HG03280 (cell line): Measurements from ENCODE around the gene VWA1.
"Not testable (repeated sequence)": the region's sequence is repeated elsewhere in the genome, so short reads cannot be mapped to it uniquely, and the experiment has no call there.

Experiments used
- ATAC-seq: cut with Tn5 transposase; IDR thresholded peaks from one replicate; pipeline ENCODE4 v1.9.1; 2021; ENCODE audit warnings: mild to moderate bottlenecking, moderate library complexity; ENCODE audit not compliant: unreplicated experiment

VWA1 gene

GRCh38 chr1:1422465-1423244 lies 12.8 kb upstream of the VWA1 start:
- no peak for ATAC-seq

- no peak for ATAC-seq
These were observed 12.3 kb upstream of the VWA1 start for GRCh38 chr1:1423245-1423597.

DNA sequence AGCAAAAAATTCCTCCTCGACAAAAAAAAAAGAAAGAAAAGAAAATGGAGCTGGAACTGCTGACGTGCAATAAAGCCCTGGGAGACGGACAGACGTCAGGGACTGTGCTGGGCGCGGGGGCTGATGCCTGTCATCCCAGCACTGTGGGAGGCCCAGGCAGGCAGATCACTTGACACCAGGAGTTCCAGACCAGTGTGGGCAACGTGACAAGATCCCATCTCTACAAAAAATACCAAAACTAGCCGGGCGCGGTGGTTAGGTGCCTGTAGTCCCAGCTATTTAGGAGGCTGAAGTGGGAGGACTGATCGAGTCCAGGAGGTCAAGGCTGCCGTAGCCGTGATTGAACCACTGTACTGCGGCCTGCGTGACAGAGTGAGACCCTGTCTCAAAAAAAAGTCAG lies 10.8 kb upstream of the VWA1 start:
- no peak for ATAC-seq

DNA sequence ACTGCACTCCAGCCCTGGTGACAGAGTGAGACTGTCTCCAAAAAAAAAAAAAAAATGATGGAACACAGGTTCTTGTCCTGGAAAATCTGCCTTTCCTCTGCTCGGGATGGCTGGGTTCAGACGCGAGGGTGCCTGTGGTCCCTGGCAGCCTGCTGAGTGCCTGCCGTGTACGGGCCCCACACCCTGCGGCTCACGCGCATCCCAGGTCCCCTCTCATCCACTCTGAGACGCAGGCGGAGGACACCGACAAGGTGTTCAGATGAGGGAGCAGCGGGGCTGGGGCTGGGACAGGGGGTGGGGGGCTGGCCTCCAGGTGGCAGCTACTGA lies 10.1 kb upstream of the VWA1 start:
- no peak for ATAC-seq

DNA sequence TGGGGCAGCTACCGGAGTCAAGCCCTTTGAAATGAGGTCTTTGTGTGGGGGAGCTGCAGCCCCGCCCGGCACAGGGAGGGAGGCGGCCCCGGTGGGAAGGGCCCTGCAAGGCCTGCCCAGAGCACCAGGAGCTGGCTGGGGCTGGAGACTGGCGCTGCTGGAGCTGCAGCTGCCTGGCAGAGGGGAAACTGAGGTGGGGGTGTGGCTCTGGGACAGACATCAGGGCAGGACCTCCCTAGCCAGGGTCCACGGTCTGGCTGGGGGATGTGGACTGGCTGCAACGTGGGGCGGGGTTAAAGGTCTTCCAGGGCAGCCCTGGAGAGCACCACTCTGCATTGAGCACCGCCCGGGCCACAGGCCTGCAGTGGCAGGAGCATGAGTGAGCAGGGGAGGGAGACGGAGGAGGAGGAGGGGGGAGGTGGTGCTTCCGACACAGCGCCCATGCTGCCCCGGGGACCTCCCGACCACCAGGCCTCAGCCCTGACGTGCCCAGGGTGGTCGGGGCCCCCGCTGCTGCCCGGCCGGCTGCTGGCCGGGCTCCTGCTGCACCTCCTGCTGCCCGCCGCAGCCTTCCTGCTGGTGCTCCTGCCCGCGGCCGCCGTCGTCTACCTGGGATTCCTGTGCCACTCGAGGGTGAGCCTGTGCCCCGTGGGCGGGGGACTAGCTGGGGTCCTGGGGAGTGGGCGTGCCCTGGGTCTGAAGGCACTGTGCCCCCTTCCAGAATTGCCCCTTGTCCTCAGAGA lies 9.6 kb upstream of the VWA1 start:
- no peak for ATAC-seq

GRCh38 chr1:1426496-1427105 lies 8.9 kb upstream of the VWA1 start:
- ATAC-seq = no peak

- ATAC-seq = no peak
These were observed 8.2 kb upstream of the VWA1 start for GRCh38 chr1:1427106-1427819.

- ATAC-seq = no peak
These were observed 7.7 kb upstream of the VWA1 start for GRCh38 chr1:1427820-1428148.

DNA sequence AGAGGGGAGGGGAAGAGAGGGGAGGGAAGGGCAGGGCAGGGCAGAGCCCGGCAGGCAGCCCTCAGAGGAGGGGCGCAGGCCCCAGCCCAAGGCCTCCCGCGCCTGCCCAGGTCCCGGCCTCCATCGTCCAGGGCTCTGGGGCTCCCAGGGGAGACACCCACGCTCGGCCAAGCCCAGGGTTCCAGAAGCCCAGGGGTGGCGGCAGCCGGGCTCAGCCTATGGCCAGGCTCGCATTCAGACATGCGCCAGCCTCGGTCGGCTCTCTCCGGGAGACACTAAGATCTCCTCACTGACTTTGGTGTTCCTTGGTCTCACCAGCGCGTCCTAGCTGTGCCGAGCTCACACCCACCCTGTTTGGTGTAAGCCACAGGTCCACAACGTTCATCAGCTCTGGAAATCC lies 7.3 kb upstream of the VWA1 start:
- no peak for ATAC-seq

GRCh38 chr1:1428967-1429366 lies 6.5 kb upstream of the VWA1 start:
- not testable (repeated sequence) for ATAC-seq

- ATAC-seq = no peak
These were observed 5.8 kb upstream of the VWA1 start for GRCh38 chr1:1429671-1430073.

- no peak for ATAC-seq
These were observed 5.1 kb upstream of the VWA1 start for GRCh38 chr1:1430114-1430982.

- ATAC-seq = no peak
These were observed 4.3 kb upstream of the VWA1 start for GRCh38 chr1:1430992-1431844.

GRCh38 chr1:1431845-1432273 lies 3.6 kb upstream of the VWA1 start:
- no peak for ATAC-seq

DNA sequence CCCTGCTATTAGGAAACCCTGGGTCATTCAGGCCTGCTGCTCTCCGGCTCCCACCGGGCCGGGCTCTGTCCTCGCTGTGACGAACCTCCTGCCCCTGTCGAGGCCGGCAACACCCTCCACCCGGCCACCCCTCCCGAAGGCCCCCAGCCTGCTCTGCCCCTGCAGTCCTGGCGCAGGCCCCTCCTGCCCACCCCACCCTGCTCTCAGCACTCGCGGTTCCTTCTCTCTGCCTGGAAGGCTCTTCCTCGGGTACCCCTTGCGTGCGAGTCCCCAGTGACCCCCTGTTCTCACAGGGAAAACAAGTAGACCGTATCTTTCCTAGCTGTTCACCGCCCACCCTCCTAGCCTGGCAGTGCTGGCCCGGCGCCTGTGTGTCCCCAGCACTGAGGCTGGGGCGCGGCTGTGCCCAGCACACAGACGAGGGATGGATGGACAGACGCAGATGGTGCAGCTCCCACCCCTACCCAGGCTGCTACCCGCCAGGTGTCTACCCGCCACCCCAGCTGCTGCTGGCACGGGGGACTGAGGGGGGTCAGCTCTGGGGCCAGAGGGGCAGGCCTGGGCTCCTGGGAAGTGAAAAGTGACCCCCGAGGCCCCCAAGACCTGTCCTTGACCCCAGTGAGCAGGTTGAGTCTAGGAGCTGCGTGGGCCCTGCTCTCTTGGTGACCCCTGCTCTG lies 3.1 kb upstream of the VWA1 start:
- ATAC-seq = no peak

- no peak for ATAC-seq
These were observed 2.3 kb upstream of the VWA1 start for GRCh38 chr1:1432951-1433803.

GRCh38 chr1:1433804-1434130 lies 1.7 kb upstream of the VWA1 start:
- no peak for ATAC-seq

DNA sequence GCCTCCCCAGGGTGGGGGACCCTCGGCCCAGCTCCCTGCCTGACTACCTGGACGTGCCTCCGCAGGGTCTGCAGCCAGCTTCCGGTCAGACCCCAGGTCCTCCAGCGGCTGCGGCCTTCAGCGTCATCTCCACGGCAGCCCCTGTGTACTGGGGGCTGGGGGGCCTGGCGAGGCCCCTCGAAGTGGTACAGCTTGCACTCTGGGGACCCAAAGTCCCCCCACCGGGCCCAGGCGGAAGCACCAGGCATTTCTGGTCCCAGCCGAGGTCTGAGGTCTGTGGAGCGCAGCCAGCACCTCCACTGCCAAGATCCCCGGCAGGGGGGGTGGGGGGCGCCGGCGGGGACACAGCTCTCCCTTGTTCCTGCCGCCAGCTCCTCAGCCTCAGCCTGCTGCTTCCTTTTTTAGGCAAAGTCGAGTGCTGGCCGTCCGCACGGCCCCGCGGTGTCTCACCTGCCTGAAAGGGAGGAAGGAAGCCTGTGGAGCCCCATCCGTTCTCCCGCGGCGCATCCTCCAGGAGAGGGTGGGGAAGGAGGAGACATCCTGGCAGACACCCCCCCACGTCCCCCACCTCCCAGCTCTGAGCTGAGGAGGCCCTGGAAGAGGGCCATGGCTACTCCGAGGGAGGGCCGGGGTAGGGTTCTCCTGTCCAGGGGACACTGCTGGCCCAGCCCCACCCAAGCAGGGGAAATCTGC lies 1.2 kb upstream of the VWA1 start:
- ATAC-seq = no peak
